ENCODE measurements around the gene SLC45A3.

GRCh38 chr1:205620269-205620668 lies 60.0 kb downstream of the SLC45A3 start:
- TF ChIP-seq CTCF (IDR thresholded peaks at IDR 0.05): no peak
- no peak for TF ChIP-seq ZFX (IDR thresholded peaks at IDR 0.05; ENCODE audit: borderline replicate concordance)
